HG02840 (cell line): Measurements from ENCODE around the gene CRIP1.

Experiments used
- ATAC-seq: cut with Tn5 transposase; IDR thresholded peaks from one replicate; pipeline ENCODE4 v1.9.1; 2021; ENCODE audit warnings: mild to moderate bottlenecking, moderate library complexity, moderate number of reproducible peaks; ENCODE audit not compliant: unreplicated experiment, low FRiP score

The CRIP1 gene

DNA sequence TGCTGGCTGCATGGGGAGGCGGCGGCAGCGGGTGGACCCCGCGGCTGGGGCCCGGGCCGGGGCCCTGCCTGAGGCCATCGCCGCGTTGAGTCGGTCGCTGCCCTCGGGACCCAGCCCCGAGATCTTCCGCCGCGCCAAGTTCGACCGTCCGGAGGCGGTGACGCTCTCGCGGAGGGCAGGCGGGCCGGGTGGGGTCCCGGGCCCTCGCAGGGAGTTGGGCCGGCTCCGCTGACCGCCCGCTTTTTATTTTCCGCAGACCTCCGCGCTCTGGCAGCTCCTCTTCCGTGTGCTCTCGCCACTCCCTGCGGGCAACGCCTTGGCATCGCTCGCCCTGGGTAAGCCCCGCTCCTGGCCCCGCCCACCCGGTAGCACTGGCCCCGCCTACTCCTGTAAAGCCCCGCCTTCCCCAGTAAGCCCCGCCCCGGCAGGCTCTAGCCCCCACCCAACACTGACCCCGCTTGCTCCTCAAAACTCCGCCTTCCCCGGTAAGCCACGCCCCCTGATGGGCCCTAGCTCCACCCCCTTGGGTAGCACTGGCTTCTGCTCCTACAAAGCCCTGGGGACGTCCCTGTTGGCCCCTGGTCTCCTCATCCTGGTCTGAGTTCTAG, 4.8 kb downstream of the CRIP1 start:
- ATAC-seq: no peak

GRCh38 chr14:105492031-105492970, 5.6 kb downstream of the CRIP1 start:
- no peak for ATAC-seq

DNA sequence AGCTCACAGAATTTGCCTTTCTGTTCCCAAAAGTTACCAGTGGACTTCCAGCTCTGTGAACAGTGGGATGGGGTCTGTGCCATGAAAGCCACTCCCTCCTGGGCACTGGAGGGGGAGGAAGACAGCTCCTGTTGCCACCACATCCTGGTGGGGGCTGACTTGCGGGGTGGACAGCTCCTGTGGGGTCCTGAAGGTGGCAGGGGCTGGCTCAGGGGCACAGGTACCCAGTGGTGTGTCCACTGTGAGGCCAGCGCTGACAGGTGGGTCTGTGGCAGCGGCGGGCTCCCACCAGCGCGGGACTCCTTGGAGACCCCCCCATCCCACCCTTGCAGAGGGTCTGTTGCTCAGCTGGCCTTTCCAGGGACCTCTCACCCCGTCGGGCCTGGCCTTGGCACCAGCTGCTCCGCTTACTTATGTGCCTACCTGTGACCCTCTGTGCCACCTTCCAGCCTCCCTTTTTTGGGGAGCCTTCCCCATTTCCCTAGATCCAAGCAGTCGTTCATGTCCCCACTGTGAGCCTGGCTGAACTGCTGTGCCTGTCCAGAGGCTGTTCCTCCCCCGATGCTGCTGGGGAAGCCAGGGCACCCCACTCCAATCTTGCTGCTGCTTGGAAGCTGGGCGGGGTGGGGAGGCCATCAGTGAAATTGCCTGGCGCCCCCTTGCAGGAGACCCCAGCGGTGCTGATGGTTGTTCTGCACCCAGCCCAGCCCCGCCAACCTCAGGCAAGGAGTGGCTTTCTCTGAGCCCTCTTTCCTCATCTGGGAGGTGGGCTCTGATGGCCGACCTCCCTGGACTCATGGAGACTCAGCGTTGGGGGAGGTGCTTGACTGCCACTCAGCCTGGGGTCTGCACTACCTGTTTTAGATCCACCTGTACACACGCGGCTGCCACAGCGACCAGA, 6.5 kb downstream of the CRIP1 start:
- ATAC-seq: no peak

GRCh38 chr14:105493921-105494605, 7.4 kb downstream of the CRIP1 start:
- no peak for ATAC-seq

DNA sequence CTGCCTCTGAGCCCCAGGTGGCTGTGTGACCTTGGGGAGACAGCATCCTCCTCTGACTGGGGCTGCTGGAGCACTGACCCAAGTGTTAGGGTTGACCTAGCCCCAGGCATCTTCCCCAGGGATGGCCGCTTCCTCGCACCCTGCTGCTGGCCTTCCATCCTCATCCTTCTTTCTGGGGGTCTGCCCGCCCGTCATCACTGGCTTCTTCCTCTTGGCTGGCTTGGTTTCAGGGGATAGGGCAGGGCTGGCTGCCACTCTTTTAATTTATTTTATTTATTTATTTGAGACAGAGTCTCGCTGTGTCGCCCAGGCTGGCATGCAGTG, 7.9 kb downstream of the CRIP1 start:
- ATAC-seq: no peak

DNA sequence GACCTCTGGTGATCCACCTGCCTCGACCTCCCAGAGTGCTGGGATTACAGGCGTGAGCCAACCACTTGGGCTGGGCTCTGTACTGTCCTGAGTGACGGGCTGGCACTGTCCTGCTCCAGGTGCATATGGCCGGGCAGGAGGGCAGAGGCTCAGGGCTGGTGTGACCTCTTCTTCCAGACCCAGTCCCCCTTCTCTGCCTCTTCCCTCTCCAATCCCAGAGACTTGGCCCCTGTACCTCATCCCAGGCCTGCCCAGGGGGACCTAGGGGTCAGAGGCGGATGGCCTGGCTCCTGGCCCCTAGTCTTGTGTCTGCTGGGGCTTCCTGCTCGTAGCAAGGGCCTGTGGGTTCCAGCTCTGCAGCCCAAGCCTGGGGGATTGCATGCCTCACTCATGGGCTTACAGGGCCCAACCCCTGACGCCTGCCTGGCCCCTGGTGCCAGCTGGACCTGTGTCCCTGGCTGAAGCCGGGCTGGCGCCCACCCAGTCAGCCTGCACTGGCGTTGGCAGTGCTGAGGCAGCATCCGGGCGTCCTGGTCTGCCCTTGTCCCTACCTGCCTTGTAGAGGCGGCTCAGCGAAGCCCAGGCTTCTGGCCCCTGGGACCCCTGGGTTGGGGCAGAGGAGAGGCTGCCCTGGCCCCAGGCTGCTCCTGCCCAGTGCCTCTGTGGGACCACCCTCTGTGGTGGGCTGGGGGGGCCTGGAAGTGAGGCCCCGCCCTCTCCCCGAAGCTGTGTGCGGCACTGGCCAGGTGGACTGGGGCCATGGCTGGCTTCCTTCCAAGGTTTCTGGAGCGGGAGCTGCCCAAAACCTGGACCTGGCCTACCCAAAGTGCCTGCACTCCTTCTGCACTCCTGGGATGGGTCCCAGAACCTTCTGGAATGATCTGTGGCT, 8.7 kb downstream of the CRIP1 start:
- ATAC-seq: no peak

GRCh38 chr14:105495990-105496830, 9.5 kb downstream of the CRIP1 start:
- no peak for ATAC-seq

GRCh38 chr14:105496831-105497591, 10.3 kb downstream of the CRIP1 start:
- ATAC-seq: no peak

- no peak for ATAC-seq
Observed at GRCh38 chr14:105497671-105498429, 11.2 kb downstream of the CRIP1 start.

GRCh38 chr14:105498430-105499255, 12.0 kb downstream of the CRIP1 start:
- ATAC-seq: no peak

- no peak for ATAC-seq
Observed at GRCh38 chr14:105499256-105500035, 12.8 kb downstream of the CRIP1 start.

DNA sequence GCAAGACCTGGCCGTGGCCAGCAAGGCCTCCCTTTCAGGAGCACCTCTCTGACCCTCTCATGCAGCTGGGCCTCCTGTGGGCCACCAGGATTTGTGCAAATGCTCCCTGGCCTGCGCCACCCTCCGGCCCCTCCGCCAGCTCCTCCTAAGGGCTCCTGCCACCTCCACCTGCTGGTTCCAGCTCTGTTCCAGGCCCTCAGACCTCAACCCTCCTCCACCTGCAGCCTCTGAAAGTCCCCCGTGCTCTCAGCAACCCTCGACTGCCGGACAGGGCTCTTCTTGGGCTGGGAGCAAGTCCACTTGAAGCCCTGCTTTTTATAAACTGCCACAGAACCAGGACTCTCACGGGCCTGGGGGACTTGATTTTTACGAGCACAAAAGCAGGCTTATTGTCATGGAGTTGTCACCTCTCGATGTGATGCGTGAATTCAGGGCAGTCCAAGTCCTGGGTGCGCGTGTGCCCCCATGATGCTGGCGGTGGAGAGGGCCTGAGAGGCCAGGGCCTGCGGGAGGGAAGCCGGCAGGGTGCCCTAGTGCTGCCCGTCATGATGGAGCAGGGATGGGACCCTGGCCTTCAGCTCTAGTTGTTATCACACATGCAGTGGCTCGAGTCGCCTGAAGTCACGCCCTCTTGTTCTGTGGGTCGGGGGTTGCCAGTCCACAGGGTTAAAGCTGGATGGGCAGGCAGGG, 13.5 kb downstream of the CRIP1 start:
- ATAC-seq: no peak

GRCh38 chr14:105500726-105501101, 14.0 kb downstream of the CRIP1 start:
- ATAC-seq: no peak

GRCh38 chr14:105501504-105502291, 15.0 kb downstream of the CRIP1 start:
- ATAC-seq: no peak
